Activated naive CD8-positive, alpha-beta T cell treated with anti-CD3 and anti-CD28 coated beads for 36 hours (primary cell): Measurements from ENCODE around the gene PREP. TPM values are rescaled to one million over a fixed set of nuclear protein-coding genes. Genes with fewer than 3 reads are reported as not detected.
A peak's percentile ranks its signal among the peaks of the same experiment; 100 is the strongest.

ENCODE experiments used
- DNase-seq: peaks from one replicate; pipeline ENCODE4 v3.0.0; 2021
- H3K27ac Mint-ChIP-seq: one replicate; pipeline ENCODE4 v1.8.0; 2022; ENCODE audit warnings: mild to moderate bottlenecking, moderate library complexity, mixed read lengths
- H3K27me3 Mint-ChIP-seq: one replicate; pipeline ENCODE4 v1.8.0; 2022; ENCODE audit warnings: mild to moderate bottlenecking, mixed read lengths
- H3K36me3 Mint-ChIP-seq: one replicate; pipeline ENCODE4 v1.8.0; 2021; ENCODE audit warnings: mild to moderate bottlenecking, mixed read lengths
- H3K4me1 Mint-ChIP-seq: one replicate; pipeline ENCODE4 v1.8.0; 2021; ENCODE audit warnings: mixed read lengths
- H3K4me3 Mint-ChIP-seq: one replicate; pipeline ENCODE4 v1.8.0; 2022; ENCODE audit warnings: mild to moderate bottlenecking, moderate library complexity, mixed read lengths
- H3K9me3 Mint-ChIP-seq: one replicate; pipeline ENCODE4 v1.8.0; 2022; ENCODE audit warnings: mixed read lengths
- total RNA-seq, 2 experiments: library from RNA; stranded (reverse); gene quantifications; one replicate each; pipeline ENCODE4 v1.2.3, GENCODE V29; 2021

PREP gene
- total RNA-seq, 2 experiments from 2014 or later, result 45.9 to 46.4 TPM

DNA sequence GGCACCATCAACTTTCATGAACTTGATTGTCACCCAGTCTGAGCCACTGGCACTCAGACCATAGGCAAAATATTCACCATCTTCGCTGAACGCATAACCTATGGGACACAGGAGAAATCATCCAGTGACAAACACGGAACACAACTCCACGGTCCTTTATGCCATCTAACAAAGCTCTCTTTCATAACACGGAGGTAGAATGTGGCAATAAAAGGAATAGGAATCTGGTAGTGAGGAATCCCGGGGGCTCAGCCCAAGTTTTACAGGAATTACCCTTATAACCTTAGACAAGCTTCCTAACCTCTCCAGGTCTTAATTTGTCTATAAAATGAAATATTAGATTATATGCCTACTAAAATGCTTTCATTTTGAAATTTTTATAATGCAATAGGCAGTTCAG lies 29.4 kb downstream of the PREP start:
- no peak for DNase-seq
- Mint-ChIP-seq H3K4me1 (peaks cover 2% of the 10 kb centered on the region), H3K9me3 (no peaks in the 10 kb centered on the region), H3K4me3 (no peak overlapping the region), H3K27me3 (no peaks in the 10 kb centered on the region), H3K36me3 (peaks cover 34% of the 10 kb centered on the region), H3K27ac (no peak overlapping the region)

DNA sequence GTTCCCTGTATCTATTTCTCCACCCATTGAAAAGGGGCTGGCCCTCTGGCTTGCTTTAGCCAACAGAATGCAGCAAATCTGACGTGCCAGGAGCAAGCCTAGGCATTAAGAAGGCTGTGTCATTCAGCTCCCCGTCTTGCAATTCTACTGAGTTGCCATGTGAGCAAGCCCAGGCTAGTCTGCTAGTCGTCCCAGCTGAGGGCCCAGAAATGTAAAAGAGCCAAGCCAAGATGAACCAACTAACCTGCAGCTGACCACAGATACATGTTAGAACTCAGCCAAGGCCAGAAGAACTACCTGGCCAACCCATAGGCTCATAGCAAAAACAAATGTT lies 30.1 kb downstream of the PREP start:
- H3K27me3 Mint-ChIP-seq, result no peaks in the 10 kb centered on the region
- H3K9me3 Mint-ChIP-seq, result no peaks in the 10 kb centered on the region
- H3K27ac Mint-ChIP-seq, result peak overlapping the region; percentile 38
- no peak for DNase-seq
- H3K4me1 Mint-ChIP-seq, result peaks cover 3% of the 10 kb centered on the region
- no peak overlapping the region for H3K4me3 Mint-ChIP-seq
- H3K36me3 Mint-ChIP-seq, result peaks cover 38% of the 10 kb centered on the region

DNA sequence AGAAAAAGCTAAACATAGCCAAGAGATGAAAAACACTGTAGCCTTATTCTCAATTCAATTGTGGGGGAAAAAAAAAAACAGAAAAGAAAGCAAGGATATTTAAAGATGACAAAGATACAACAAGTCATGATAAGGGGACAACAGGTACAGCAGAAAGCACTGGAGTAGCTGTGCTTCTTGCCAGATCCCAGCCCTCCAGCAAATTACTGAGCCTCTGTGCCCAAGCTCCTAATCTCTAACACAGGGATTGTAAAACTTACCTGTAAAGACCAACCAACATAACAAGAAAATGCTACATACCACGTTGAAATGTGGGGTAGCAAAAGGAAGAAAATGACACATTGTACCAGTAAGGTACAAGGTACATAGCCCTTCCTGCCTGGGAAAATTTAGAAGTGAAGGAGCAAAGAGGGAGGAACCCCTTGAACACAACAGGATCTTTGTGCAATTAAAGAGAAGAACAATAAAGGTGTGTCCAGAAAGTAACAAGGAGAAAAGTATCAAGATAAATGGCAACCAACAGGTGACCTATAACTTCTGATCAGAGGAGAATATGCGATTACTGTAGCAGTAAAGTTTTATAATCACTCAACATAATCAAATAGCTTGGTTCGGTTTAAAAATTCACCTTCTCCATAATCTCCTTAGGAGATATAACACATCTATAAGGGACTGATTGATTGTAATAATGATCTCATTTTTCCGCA lies 30.6 kb downstream of the PREP start:
- Mint-ChIP-seq H3K4me1 (peaks cover 3% of the 10 kb centered on the region), H3K27ac (peak overlapping the region; percentile 5), H3K4me3 (no peak overlapping the region), H3K27me3 (no peaks in the 10 kb centered on the region), H3K9me3 (no peaks in the 10 kb centered on the region), H3K36me3 (peaks cover 37% of the 10 kb centered on the region)
- no peak for DNase-seq

DNA sequence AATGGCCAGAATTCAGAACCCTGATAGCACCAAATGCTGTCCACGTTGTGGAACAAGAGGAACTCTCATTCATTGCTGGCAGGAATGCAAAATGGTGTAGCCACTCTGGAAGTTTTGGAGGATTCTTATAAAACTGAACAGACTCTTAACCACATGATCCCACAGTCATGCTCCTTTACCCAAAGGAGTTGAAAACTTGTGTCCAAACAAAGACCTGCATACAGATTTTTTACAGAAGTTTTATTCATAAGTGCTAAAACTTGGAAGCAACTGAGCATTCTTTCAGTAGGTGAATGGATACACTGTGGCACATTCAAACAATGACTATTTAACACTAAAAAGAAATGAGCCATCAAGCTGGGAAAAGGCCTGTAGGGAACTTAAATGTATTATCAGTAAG lies 32.5 kb downstream of the PREP start:
- H3K4me1 Mint-ChIP-seq, result peaks cover 3% of the 10 kb centered on the region
- H3K4me3 Mint-ChIP-seq, result no peak overlapping the region
- peaks cover 44% of the 10 kb centered on the region for H3K36me3 Mint-ChIP-seq

DNA sequence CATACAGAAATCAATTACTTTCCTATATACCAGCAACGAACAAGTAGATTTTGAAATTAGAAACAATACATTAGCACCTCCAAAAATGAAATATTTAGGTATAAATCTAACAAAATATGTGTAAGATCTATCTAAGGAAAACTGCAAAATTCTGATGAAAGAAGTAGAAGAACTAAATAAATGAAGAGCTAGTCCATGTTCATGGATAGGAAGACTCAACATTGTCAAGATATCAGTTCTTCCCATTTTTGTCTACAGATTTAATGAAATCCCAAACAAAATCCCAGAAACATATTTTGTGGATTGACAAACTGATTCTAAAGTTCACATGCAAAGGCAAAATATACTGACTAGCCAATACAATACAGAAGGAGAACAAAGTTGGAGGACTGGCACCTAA lies 33.7 kb downstream of the PREP start:
- no peak overlapping the region for H3K27ac Mint-ChIP-seq
- peaks cover 3% of the 10 kb centered on the region for H3K4me1 Mint-ChIP-seq
- no peak for DNase-seq
- H3K36me3 Mint-ChIP-seq, result peaks cover 40% of the 10 kb centered on the region
- no peaks in the 10 kb centered on the region for H3K27me3 Mint-ChIP-seq
- no peaks in the 10 kb centered on the region for H3K9me3 Mint-ChIP-seq
- no peak overlapping the region for H3K4me3 Mint-ChIP-seq

More for the DNA sequence above, 32.5 kb downstream of the PREP start:
- H3K27ac Mint-ChIP-seq, result no peak overlapping the region
- H3K9me3 Mint-ChIP-seq, result no peaks in the 10 kb centered on the region
- H3K27me3 Mint-ChIP-seq, result no peaks in the 10 kb centered on the region
- no peak for DNase-seq

DNA sequence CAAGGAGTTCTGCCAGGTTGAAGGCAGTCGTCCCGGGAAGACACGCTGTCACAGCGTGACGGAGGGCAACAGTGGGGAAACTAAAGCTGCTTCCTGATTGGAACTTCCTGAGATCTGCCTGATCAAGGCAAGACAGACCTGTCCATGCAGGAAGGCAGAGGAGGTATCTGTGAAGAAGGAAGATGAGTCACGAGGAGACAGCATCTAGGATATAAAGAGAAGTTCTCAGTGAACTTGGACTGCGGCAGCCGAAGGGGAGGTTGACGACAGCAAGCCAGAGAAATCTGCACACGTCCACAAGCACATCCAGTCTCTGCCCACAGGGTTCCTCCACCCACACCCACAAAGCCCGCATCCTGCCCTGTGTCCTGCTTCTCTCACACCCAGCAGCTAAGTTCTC lies 38.6 kb downstream of the PREP start:
- Mint-ChIP-seq H3K4me1 (peaks cover 4% of the 10 kb centered on the region), H3K27ac (no peak overlapping the region), H3K36me3 (peaks cover 37% of the 10 kb centered on the region)

DNA sequence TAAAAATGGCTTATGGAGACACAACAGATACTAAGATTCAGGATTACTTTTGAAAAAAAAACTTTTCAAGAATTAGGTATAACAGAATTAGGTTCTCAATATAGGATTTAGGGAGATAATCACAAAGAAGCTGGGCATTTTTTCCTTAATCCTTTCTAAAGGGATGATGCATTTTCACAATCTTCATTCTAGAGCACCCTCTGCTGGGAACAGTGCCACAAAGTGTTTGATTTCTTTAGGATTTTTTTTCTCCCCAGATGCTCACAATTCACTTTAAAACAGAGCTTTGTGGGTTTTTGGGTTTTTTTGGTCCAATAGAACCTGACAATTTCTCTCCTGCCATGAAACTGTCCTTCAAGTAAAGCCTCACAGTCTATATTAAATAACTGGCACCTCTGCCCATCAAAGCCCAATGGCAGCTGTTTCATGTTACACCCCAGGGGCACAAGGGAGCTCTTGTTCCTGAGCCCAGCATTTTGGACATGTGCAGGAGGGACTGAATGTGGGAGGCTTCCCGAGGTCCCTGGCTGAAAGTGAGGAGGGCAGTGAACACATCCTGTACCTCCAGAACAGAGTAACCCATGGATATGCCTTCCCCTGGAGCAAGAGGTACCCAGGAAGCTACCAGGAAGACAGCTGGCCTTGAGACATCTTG lies 39.7 kb downstream of the PREP start:
- no peak for DNase-seq
- Mint-ChIP-seq H3K4me1 (peaks cover 7% of the 10 kb centered on the region), H3K27me3 (no peaks in the 10 kb centered on the region), H3K27ac (peak overlapping the region; percentile 16), H3K4me3 (no peak overlapping the region), H3K36me3 (peaks cover 41% of the 10 kb centered on the region), H3K9me3 (no peaks in the 10 kb centered on the region)

More for the DNA sequence above, 38.6 kb downstream of the PREP start:
- Mint-ChIP-seq H3K9me3 (no peaks in the 10 kb centered on the region), H3K4me3 (no peak overlapping the region), H3K27me3 (no peaks in the 10 kb centered on the region)
- DNase-seq, result no peak

DNA sequence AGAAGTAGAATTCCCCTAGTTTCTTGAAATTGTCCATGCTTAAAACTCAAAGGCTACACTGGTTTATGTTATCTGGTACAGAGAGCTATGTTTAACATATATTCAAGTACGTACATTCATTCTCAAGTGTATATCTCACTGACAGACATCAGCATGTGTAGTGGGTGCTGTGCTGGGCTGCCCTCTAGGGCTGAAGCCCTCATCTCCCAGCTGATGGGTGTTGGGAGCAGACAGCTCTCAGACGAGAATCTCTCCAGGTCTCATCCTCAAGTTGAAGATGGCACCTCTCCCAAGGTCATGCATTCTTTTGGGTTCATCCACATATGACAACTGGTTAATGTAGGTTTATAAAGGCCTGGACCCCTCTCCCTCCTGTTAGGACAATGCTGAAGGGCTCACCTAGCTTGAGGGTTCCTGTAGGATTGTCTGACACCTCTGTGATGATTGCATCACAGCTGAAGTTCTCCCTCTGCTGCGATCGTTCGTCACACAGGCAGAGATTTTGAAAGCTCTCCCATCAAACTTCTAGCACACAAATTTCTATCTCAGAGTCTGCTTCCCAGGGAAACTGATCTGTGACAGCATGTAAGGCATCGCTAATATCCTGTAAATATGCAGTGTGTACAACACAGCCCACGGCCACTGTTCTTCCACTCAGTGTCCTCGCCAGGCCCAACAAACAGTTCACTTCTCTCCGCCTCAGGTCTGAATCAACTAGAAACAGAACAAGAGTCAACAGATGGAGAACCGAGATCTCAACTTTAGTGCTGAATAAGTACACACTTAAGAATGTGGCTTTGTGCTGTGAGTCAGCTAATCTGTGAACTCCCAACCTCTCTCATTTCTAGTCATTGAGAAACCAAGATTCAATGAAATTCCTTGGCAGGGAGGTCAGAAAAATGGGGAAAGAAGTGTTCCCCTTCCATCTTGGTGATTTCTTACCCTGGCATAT lies 43.2 kb downstream of the PREP start:
- DNase-seq, result no peak
- Mint-ChIP-seq H3K36me3 (peaks cover 55% of the 10 kb centered on the region), H3K4me1 (peaks cover 6% of the 10 kb centered on the region), H3K27ac (no peak overlapping the region), H3K9me3 (peaks cover 2% of the 10 kb centered on the region), H3K27me3 (no peaks in the 10 kb centered on the region), H3K4me3 (no peak overlapping the region)

DNA sequence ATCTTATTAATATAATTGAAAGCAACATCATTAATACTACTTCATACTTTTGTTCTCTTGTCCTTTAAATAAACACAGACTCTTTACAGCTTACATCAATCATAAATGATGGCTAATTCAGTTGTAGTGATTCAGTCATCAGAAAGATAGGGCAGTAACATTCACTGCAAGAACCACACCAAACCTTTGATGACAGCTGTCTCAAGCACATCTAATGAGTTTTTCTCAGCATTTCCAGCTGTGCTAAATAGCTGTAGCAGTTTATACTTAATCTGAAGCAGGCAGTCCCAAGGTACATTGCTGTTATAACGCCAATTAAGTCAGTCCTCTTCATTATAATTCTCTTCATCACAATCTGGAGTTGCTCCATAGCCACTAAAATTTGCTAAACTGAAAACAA lies 45.7 kb downstream of the PREP start:
- no peak overlapping the region for H3K27ac Mint-ChIP-seq
- no peak for DNase-seq
- peaks cover 53% of the 10 kb centered on the region for H3K36me3 Mint-ChIP-seq
- peaks cover 2% of the 10 kb centered on the region for H3K9me3 Mint-ChIP-seq
- no peak overlapping the region for H3K4me3 Mint-ChIP-seq
- H3K27me3 Mint-ChIP-seq, result no peaks in the 10 kb centered on the region
- H3K4me1 Mint-ChIP-seq, result peaks cover 6% of the 10 kb centered on the region

DNA sequence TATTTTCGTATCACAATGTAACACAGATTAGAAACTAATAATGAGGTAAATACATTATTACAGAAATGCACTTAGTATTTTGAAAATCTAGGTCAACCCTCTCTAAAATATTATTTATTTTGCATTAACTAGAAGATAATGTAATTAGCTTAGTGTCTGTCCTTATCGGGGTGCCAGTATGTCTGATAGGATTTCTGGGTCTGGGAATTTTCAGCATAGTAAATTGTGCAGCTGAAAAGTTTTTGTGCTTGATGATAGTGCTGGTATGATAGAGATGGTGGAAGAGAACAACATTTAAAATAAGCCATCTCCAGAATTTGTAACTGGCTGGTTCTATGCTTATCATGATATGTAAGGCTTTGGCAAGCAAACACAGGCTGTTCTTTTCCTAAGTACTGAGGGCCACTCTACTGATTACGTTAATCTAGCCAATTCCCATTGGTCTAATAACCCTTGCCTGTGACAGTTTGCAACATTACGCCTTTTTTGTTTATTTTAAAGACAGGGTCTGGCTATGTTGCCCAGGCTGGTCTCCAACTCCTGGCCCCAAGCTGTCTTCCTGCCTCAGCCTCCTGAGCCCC lies 50.8 kb downstream of the PREP start:
- H3K4me1 Mint-ChIP-seq, result no peaks in the 10 kb centered on the region
- H3K27ac Mint-ChIP-seq, result no peak overlapping the region
- H3K36me3 Mint-ChIP-seq, result peaks cover 41% of the 10 kb centered on the region
- no peaks in the 10 kb centered on the region for H3K27me3 Mint-ChIP-seq
- H3K9me3 Mint-ChIP-seq, result peaks cover 2% of the 10 kb centered on the region
- no peak overlapping the region for H3K4me3 Mint-ChIP-seq
- no peak for DNase-seq

DNA sequence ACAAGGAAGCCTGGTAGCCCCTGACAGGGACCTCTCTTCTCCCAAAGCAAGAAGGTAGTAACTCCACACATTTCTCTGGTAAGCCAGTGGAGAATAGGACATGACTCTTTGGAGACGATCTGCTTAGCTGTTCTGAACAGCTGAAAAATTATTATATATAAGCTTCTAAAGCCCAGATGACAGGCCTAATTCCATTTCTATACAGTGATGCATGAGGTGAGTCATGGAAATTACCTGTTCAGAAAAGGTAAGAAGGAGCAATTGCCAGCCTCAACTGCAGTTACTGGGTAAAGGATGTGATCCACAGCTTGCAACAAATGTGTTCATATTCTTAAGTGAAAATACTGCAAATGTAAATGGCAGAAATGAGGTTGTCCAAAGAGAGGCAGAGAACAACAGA lies 54.0 kb downstream of the PREP start:
- Mint-ChIP-seq H3K36me3 (peaks cover 37% of the 10 kb centered on the region), H3K27ac (no peak overlapping the region), H3K4me1 (no peaks in the 10 kb centered on the region), H3K4me3 (no peak overlapping the region), H3K27me3 (no peaks in the 10 kb centered on the region), H3K9me3 (peaks cover 1% of the 10 kb centered on the region)
- DNase-seq, result no peak

DNA sequence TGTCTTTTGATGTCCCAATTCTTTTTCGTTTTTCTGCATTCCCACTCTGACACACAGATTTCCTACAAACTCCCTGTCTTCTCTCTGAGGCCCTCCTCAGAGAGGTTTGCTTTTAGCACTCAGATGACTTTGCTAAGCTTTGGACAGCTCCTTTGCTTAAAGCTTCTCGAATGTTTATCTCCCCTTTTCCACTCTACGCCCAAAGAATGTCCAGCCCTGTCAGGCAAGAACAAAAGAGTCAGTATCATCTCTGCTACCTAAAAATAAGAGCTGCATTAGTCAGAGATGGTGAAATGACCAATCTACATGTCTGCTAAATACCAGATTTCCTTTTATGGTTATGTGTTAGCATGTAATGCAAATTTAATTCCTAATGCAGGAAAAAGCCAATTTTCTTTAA lies 56.8 kb downstream of the PREP start:
- Mint-ChIP-seq H3K4me3 (no peak overlapping the region), H3K4me1 (peaks cover 4% of the 10 kb centered on the region), H3K36me3 (peaks cover 56% of the 10 kb centered on the region), H3K27me3 (no peaks in the 10 kb centered on the region), H3K27ac (no peak overlapping the region), H3K9me3 (peaks cover 4% of the 10 kb centered on the region)
- no peak for DNase-seq

DNA sequence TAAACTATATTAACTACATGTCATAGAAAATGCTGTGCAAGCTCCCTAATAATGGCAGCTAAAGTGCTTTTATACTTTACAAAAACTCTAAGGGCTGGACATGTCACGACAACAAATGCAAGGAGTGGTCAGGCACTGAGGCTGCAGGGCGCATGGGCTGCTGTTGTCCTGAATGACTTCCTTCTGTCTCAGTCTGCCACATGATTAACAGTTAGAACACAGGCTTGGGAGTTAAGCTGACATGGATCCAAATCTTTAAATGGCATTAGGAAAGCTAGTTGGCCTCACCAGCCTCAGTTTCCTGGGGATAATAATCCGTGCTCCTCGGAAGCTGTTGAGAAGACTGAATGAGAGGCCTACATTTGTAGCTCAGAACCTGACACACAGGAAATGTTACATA lies 57.4 kb downstream of the PREP start:
- Mint-ChIP-seq H3K27ac (no peak overlapping the region), H3K4me3 (no peak overlapping the region)

DNA sequence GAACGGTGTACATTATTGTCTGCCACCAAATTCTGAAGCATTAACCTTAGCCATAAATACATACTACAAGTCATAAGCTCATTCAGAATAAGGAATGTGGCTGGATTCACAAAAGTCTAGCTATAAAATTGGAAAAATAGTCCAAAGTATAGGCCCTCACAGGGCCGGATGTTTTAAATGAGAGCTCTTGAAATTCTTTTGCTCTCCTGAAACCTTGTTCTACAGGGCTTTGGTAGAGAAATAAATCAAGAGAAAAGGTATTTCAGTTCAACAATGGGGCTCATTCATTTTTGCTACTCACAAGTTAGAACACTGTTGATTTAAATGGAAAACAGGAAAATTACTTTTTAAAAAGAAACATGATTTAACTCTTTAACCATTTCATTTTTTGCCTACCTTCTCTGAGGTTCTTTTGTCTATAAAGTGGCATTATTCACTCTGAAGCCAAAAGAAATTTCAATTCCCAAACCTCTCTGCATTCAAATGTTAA lies 58.0 kb downstream of the PREP start:
- Mint-ChIP-seq H3K36me3 (peaks cover 56% of the 10 kb centered on the region), H3K27ac (no peak overlapping the region), H3K4me3 (no peak overlapping the region), H3K27me3 (no peaks in the 10 kb centered on the region), H3K9me3 (peaks cover 4% of the 10 kb centered on the region), H3K4me1 (peaks cover 12% of the 10 kb centered on the region)
- DNase-seq, result no peak

More for the DNA sequence above, 57.4 kb downstream of the PREP start:
- peaks cover 57% of the 10 kb centered on the region for H3K36me3 Mint-ChIP-seq
- H3K4me1 Mint-ChIP-seq, result peaks cover 8% of the 10 kb centered on the region
- DNase-seq, result no peak
- no peaks in the 10 kb centered on the region for H3K27me3 Mint-ChIP-seq
- H3K9me3 Mint-ChIP-seq, result peaks cover 4% of the 10 kb centered on the region
